Cardiac muscle cell (in vitro differentiated cells and primary cell): ENCODE results near the gene CAMKK2. TPM values are rescaled to one million over a fixed set of nuclear protein-coding genes. Genes with fewer than 3 reads are reported as not detected.
"Not testable (repeated sequence)": the region's sequence is repeated elsewhere in the genome, so short reads cannot be mapped to it uniquely, and the experiment has no call there.

Source experiments
- DNase-seq, 2 donors: peaks; one replicate each; pipeline versions ENCODE4 v3.0.0 to v3.0.0-alpha.2; 2010 to 2017; ENCODE audit warnings: low read depth in 1 of 2, low spot score in 1 of 2
- H3K27ac ChIP-seq: fragments of 200-600 bp; sonication (generic); 2 replicates; pipeline ENCODE4 v1.5.1; 2016
- H3K27me3 ChIP-seq: fragments of 200-600 bp; sonication (generic); 2 replicates; pipeline ENCODE4 v1.6.0; 2016; ENCODE audit warnings: control low read depth
- H3K36me3 ChIP-seq: fragments of 200-600 bp; sonication (generic); 2 replicates; pipeline ENCODE4 v1.5.1; 2016; ENCODE audit warnings: control low read depth
- H3K4me1 ChIP-seq: fragments of 200-600 bp; sonication (generic); 2 replicates; pipeline ENCODE4 v1.8.1; 2017; ENCODE audit warnings: low read depth, mild to moderate bottlenecking, mixed run types
- H3K4me3 ChIP-seq: fragments of 200-600 bp; sonication (generic); 2 replicates; pipeline ENCODE4 v1.5.1; 2016; ENCODE audit warnings: mild to moderate bottlenecking
- H3K9me3 ChIP-seq: fragments of 200-600 bp; sonication (generic); 2 replicates; pipeline ENCODE4 v1.5.1; 2017; ENCODE audit warnings: low read depth, mild to moderate bottlenecking, control low read depth
- polyA plus RNA-seq: library from polyadenylated mRNA; unstranded; fragments of >200 nt; fragmentation: Nextera tagmentation; extraction: Ambion mirVana; gene quantifications from 2 replicates; pipeline ENCODE4 v1.2.1, GENCODE V29; 2016
- total RNA-seq: library from RNA; depleted of rRNA; stranded (reverse); fragments of >200 nt; gene quantifications from 2 replicates; pipeline ENCODE4 v1.2.3, GENCODE V29; 2016
- TF ChIP-seq, protein P1 (sequence below): IDR thresholded peaks from 2 replicates; pipeline ENCODE4 v1.5.1; 2012; ENCODE audit warnings: low read depth, mild to moderate bottlenecking, low read length

CAMKK2 gene
- total and polyA plus RNA-seq, 2 experiments from 2014 or later = 18.6 to 22.9 TPM

DNA sequence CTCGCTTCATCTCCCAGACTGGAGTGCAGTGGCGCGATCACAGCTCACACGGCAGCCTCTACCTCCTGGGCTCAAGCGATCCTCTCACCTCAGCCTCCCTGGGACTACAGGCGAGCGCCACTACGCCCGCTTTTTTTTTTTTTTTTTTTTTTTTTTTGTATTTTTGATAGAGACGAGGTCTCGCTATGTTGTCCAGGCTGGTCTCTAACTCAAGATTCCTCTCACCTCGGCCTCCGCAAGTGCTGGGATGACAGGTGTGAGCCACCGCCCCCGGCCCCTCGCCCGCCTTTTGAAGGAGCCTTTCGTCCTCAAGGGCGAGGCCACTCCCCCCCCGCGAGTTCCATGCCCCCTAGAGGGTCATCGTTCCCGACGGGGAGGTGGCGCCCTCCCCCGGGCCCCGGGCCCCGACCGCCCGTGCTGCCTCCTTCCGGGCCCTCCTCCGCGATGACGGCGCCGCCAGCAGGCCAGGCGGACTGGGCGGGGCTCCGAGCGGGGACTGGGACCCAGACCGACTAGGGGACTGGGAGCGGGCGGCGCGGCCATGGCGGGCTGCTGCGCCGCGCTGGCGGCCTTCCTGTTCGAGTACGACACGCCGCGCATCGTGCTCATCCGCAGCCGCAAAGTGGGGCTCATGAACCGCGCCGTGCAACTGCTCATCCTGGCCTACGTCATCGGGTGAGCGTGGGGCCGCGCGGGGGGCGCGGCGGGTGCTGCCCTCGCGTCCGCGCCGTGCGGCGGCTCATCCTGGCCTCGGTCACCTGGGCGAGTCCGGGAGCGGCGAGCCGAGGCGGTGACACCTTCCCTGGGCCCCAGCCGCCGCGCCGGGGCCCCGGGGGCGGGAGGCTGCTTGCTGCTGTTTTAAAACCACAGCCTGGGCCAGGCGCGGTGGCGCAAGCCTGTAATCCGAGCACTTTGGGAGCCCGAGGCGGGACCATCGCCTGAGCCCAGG is 86.6 kb downstream of the CAMKK2 start, which contains the start of gene P2RX4:
Gene P2RX4, plus strand, starts transcription at position 506 of the 949 bp plus-strand sequence. Its CDS starts 36 bp downstream, at position 542.
- Histone ChIP-seq H3K36me3 (no peaks in the 10 kb centered on the region), H3K27ac (peak within 1 kb of the TSS; percentile 1), H3K4me3 (peak within 1 kb of the TSS; percentile 68), H3K27me3 (no peaks in the 10 kb centered on the region), H3K9me3 (no peaks in the 10 kb centered on the region), H3K4me1 (peaks cover 3% of the 10 kb centered on the region)
- TF ChIP-seq, protein P1, sequence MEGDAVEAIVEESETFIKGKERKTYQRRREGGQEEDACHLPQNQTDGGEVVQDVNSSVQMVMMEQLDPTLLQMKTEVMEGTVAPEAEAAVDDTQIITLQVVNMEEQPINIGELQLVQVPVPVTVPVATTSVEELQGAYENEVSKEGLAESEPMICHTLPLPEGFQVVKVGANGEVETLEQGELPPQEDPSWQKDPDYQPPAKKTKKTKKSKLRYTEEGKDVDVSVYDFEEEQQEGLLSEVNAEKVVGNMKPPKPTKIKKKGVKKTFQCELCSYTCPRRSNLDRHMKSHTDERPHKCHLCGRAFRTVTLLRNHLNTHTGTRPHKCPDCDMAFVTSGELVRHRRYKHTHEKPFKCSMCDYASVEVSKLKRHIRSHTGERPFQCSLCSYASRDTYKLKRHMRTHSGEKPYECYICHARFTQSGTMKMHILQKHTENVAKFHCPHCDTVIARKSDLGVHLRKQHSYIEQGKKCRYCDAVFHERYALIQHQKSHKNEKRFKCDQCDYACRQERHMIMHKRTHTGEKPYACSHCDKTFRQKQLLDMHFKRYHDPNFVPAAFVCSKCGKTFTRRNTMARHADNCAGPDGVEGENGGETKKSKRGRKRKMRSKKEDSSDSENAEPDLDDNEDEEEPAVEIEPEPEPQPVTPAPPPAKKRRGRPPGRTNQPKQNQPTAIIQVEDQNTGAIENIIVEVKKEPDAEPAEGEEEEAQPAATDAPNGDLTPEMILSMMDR = peak; percentile 26
- DNase-seq = peak; percentile 74 to 85

DNA sequence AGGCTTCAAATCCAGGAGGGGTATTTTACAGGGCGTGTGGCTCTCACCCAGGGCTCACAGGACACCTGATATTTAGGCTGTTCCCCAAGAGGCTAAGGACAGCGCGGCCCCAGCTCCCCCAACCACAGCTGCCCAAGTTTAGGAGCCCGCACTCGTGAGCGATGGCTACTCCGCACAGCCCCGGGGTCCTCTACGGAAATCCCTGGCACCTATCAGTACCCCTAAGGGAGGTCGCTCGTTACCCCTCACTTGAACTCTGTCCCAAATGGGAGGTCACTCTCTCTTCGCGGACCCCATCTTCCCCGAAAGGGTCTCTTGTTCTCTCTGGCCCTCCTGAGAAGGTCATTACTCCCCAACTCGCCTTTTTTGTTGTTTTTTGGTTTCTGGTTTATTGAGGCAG is 87.3 kb downstream of the CAMKK2 start:
- Histone ChIP-seq H3K4me3 (no peak overlapping the region), H3K27me3 (no peaks in the 10 kb centered on the region), H3K27ac (no peak overlapping the region), H3K4me1 (no peaks in the 10 kb centered on the region), H3K36me3 (no peaks in the 10 kb centered on the region), H3K9me3 (no peaks in the 10 kb centered on the region)
- no peak for DNase-seq
- TF ChIP-seq, protein P1 = no peak

DNA sequence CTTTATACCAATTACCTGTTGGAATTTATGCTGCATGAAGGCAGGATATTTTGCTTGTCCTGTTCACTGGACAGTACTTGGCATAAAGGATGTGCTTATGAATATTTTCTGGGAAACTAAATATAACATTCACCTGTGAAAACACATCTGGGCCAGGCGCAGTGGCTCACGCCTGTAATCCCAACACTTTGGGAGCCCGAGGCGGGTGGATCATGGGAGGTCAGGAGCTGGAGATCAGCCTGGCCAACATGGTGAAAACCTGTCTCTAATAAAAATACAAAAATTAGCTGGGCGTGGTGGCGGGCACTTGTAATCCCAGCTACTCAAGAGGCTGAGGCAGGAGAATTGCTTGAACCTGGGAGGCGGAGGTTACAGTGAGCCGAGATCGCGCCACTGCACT is 87.9 kb downstream of the CAMKK2 start:
- H3K4me3 ChIP-seq, H3K27me3 ChIP-seq, H3K27ac ChIP-seq, H3K4me1 ChIP-seq, H3K36me3 ChIP-seq, DNase-seq, H3K9me3 ChIP-seq: not testable (repeated sequence)

DNA sequence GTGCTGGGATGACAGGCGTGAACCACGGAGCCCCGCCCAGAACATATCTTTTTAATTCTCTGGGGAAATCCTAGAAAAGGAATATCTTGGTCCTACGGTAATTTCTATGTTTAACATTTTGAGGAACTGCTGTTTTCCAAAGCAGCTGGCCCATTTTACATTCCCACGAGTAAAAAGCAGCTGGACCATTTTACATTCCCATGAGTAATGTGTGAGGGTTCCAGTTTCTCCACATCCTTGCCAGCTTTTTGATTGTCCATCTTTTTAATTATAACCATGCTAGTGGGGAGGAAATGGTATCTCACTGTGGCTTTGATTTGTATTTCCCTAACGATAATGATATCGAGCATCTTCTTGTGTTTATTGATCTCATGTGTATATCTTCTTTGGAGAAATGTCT is 91.0 kb downstream of the CAMKK2 start:
- no peak overlapping the region for H3K27ac ChIP-seq
- H3K9me3 ChIP-seq = no peaks in the 10 kb centered on the region
- H3K27me3 ChIP-seq = no peaks in the 10 kb centered on the region
- H3K36me3 ChIP-seq = no peaks in the 10 kb centered on the region
- no peak overlapping the region for H3K4me3 ChIP-seq
- no peaks in the 10 kb centered on the region for H3K4me1 ChIP-seq
- DNase-seq = no peak
- TF ChIP-seq, protein P1 = no peak

DNA sequence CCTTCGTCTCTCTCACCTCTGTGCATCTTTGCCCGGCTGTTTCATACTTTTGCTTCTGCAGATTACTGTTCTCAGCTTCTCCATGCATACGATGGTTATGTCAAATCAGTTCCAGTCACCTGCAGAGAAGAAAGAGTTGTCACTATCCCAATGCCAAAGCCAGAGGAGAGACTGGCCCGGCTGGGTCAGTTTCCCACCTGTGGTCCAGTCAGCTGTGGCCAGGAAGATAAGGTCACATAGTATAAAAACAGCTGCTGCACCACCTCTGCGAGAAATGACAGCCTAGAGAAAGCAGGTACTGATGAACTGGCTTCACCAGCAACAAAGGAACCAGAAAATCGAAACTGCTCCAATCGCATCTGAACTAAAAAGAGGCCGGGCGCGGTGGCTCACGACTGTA is 93.0 kb downstream of the CAMKK2 start:
- Histone ChIP-seq H3K9me3 (no peaks in the 10 kb centered on the region), H3K4me3 (no peak overlapping the region), H3K4me1 (no peaks in the 10 kb centered on the region), H3K36me3 (no peaks in the 10 kb centered on the region), H3K27ac (no peak overlapping the region), H3K27me3 (no peaks in the 10 kb centered on the region)
- DNase-seq = no peak
- TF ChIP-seq, protein P1 = no peak
